ENCODE measurements around the gene DPH3. TPM values are rescaled to one million over a fixed set of nuclear protein-coding genes. Genes with fewer than 3 reads are reported as not detected.

Gene DPH3
- total and polyA plus RNA-seq, 10 of the 15 experiments (the other 5 are each of a cell fraction or from before 2014, with no cell fraction given): 10.8 to 71.8 (median 23.4) TPM

GRCh38 chr3:16264708-16265454, at the start of gene DPH3, which contains the start of gene OXNAD1 (continued):
- TF ChIP-seq ZNF687 (IDR thresholded peaks at IDR 0.05): 0 out of 2 replicates have a peak, but pooled peaks have one; percentile 10
- no peak for TF ChIP-seq SMC3 (IDR thresholded peaks at IDR 0.05; ENCODE audit: borderline replicate concordance, low read length)
- peak; percentile 97 for TF ChIP-seq ZBTB40 (IDR thresholded peaks at IDR 0.05; ENCODE audit: borderline replicate concordance)
- peak; percentile 95 for TF ChIP-seq ZNF207 (IDR thresholded peaks at IDR 0.05; ENCODE audit: borderline replicate concordance)
- no peak for TF ChIP-seq PML (IDR thresholded peaks at IDR 0.05; ENCODE audit: low read length)
- TF ChIP-seq TBL1XR1 (IDR thresholded peaks at IDR 0.05; ENCODE audit: low read depth, low read length): no peak
- TF ChIP-seq NKRF (conservative IDR thresholded peaks at IDR 0.05): peak; percentile 88
- TF ChIP-seq ZSCAN29 (IDR thresholded peaks at IDR 0.05): no peak
- no peak for TF ChIP-seq FOS (IDR thresholded peaks at IDR 0.05; ENCODE audit: borderline replicate concordance, extremely low read depth, insufficient read length)
- TF ChIP-seq PAX8 (IDR thresholded peaks at IDR 0.05): no peak
- no peak for TF ChIP-seq MYB (IDR thresholded peaks at IDR 0.05; ENCODE audit: borderline replicate concordance, low read depth, low read length)
- peak; percentile 58 for TF ChIP-seq POLR2A (IDR thresholded peaks at IDR 0.05; ENCODE audit: low read depth, low read length)
- no peak for TF ChIP-seq CBFB (IDR thresholded peaks at IDR 0.05; ENCODE audit: low read depth)
- 0 out of 2 replicates have a peak, but pooled peaks have one; percentile 17 for TF ChIP-seq MEF2A (IDR thresholded peaks at IDR 0.05; ENCODE audit: insufficient read depth, low read depth, low read length)
- no peak for TF ChIP-seq PRDM15 (CRISPR knock-in tag; IDR thresholded peaks at IDR 0.05)
- peak; percentile 41 for TF ChIP-seq RELA (IDR thresholded peaks at IDR 0.05; ENCODE audit: borderline replicate concordance, partially characterized antibody)

Measured in GM12878 (cell line).